Adipose tissue (tissue), 3 donors: ENCODE measurements around the gene MKI67. TPM values are rescaled to one million over a fixed set of nuclear protein-coding genes. Genes with fewer than 3 reads are reported as not detected.
"Not testable (repeated sequence)": the region's sequence is repeated elsewhere in the genome, so short reads cannot be mapped to it uniquely, and the experiment has no call there.

ENCODE experiments used
- H3K27ac ChIP-seq: one replicate; pipeline ENCODE4 v1.5.1; 2013; ENCODE audit warnings: low read depth, low read length
- WGBS, 3 donors: extraction: QIAGEN DNeasy Blood & Tissue Kit; methylation state at CpG; one replicate each; pipeline ENCODE4 v1.1.7; 2013; 5-methylcytosine and 5-hydroxymethylcytosine counted together
- polyA plus RNA-seq, 3 donors: library from polyadenylated mRNA; stranded (reverse); fragments of 200-250 nt; gene quantifications; one replicate each; pipeline ENCODE4 v1.2.3, GENCODE V29; 2013
- donor health status: healthy with polysubstance abuse.
- donor health status: Bipolar disorder and iron deficiency.
- donor health status: healthy.

The MKI67 gene
- polyA plus RNA-seq, 3 donors, result 0.11 to 0.16 (median 0.16) TPM

GRCh38 chr10:128115356-128115755 is 10.9 kb downstream of the MKI67 start:
- WGBS, 3 donors, result 97 to 98% (median 97%) methylated on average over 8 of the region's 8 CpGs
- no peak overlapping the region for H3K27ac ChIP-seq

- WGBS, 3 donors, result 87 to 92% (median 91%) methylated on average over 2 of the region's 2 CpGs
- H3K27ac ChIP-seq, result no peak overlapping the region
Measured at GRCh38 chr10:128114901-128115300, 11.3 kb downstream of the MKI67 start.

- 95 to 97% (median 96%) methylated on average over 13 of the region's 13 CpGs for WGBS, 3 donors
- no peak overlapping the region for H3K27ac ChIP-seq
Measured at GRCh38 chr10:128113026-128113425, 13.2 kb downstream of the MKI67 start.

GRCh38 chr10:128111696-128112095 is 14.5 kb downstream of the MKI67 start:
- H3K27ac ChIP-seq, result no peak overlapping the region
- 92 to 96% (median 95%) methylated on average over 6 of the region's 6 CpGs for WGBS, 3 donors

GRCh38 chr10:128110339-128110738 is 15.9 kb downstream of the MKI67 start:
- no peak overlapping the region for H3K27ac ChIP-seq
- WGBS, 3 donors, result 95 to 99% (median 96%) methylated on average over 3 of the region's 3 CpGs

- 94 to 99% (median 98%) methylated on average over 4 of the region's 4 CpGs for WGBS, 3 donors
- no peak overlapping the region for H3K27ac ChIP-seq
Measured at GRCh38 chr10:128109707-128110106, 16.5 kb downstream of the MKI67 start.

- 96 to 100% (median 97%) methylated on average over 4 of the region's 4 CpGs for WGBS, 3 donors
- H3K27ac ChIP-seq, result no peak overlapping the region
Measured at GRCh38 chr10:128105383-128105782, 20.8 kb downstream of the MKI67 start.

- 88 to 97% (median 92%) methylated on average over 8 of the region's 8 CpGs for WGBS, 3 donors
- H3K27ac ChIP-seq, result no peak overlapping the region
Measured at GRCh38 chr10:128103229-128103714, 23.0 kb downstream of the MKI67 start.

- no peak overlapping the region for H3K27ac ChIP-seq
- 79 to 88% (median 82%) methylated on average over 19 of the region's 19 CpGs for WGBS, 3 donors
Measured at GRCh38 chr10:128102480-128103228, 23.6 kb downstream of the MKI67 start.

GRCh38 chr10:128101901-128102300 is 24.3 kb downstream of the MKI67 start:
- 74 to 88% (median 83%) methylated on average over 1 of the region's 1 CpG for WGBS, 3 donors
- no peak overlapping the region for H3K27ac ChIP-seq

- no peak overlapping the region for H3K27ac ChIP-seq
- WGBS, 3 donors, result 98 to 99% (median 98%) methylated on average over 10 of the region's 10 CpGs
Measured at GRCh38 chr10:128099901-128100300, 26.3 kb downstream of the MKI67 start.

- WGBS, 3 donors, result 92 to 97% (median 95%) methylated on average over 10 of the region's 10 CpGs
- no peak overlapping the region for H3K27ac ChIP-seq
Measured at GRCh38 chr10:128098631-128099030, 27.6 kb downstream of the MKI67 start.

GRCh38 chr10:128097783-128098182 is 28.4 kb downstream of the MKI67 start:
- no peak overlapping the region for H3K27ac ChIP-seq
- 88 to 90% (median 89%) methylated on average over 8 of the region's 8 CpGs for WGBS, 3 donors

- WGBS, 3 donors, result 71 to 95% (median 87%) methylated on average over 5 of the region's 5 CpGs
Measured at GRCh38 chr10:128096486-128097199, 29.6 kb downstream of the MKI67 start.

GRCh38 chr10:128095753-128096469 is 30.3 kb downstream of the MKI67 start:
- WGBS, 3 donors, result 72 to 92% (median 74%) methylated on average over 11 of the region's 11 CpGs
- no peak overlapping the region for H3K27ac ChIP-seq

More at GRCh38 chr10:128096486-128097199, 29.6 kb downstream of the MKI67 start:
- H3K27ac ChIP-seq, result no peak overlapping the region

GRCh38 chr10:128095027-128095752 is 31.0 kb downstream of the MKI67 start:
- WGBS, 3 donors, result 78 to 84% (median 78%) methylated on average over 11 of the region's 11 CpGs
- no peak overlapping the region for H3K27ac ChIP-seq

GRCh38 chr10:128094596-128094995 is 31.6 kb downstream of the MKI67 start:
- H3K27ac ChIP-seq, result not testable (repeated sequence)
- WGBS, 3 donors, result 98 to 99% (median 98%) methylated on average over 4 of the region's 4 CpGs

- H3K27ac ChIP-seq, result no peak overlapping the region
- WGBS, 3 donors, result 82 to 89% (median 88%) methylated on average over 3 of the region's 3 CpGs
Measured at GRCh38 chr10:128092454-128092853, 33.8 kb downstream of the MKI67 start.
